CD14-positive monocyte (primary cell): Measurements from ENCODE around the gene ZNF783. TPM values are rescaled to one million over a fixed set of nuclear protein-coding genes. Genes with fewer than 3 reads are reported as not detected.

Source experiments
- DNase-seq, 3 donors: peaks; one replicate each; pipeline ENCODE4 v3.0.0-alpha.2; 2011 to 2022
- H2AFZ ChIP-seq: 2 replicates; pipeline ENCODE4 v1.6.0; 2012; ENCODE audit warnings: mild to moderate bottlenecking, low read depth, low read length, inconsistent platforms; ENCODE audit not compliant: insufficient read depth, poor library complexity, severe bottlenecking
- H3K27ac ChIP-seq, 2 donors: 1 replicate in 1 of 2; 2 replicates in 1 of 2; pipeline ENCODE4 v1.5.1; 2012 to 2013; ENCODE audit warnings: low read length in 2 of 2, control low read depth in 1 of 2, inconsistent platforms in 1 of 2, low read depth in 1 of 2, mild to moderate bottlenecking in 1 of 2
- H3K27me3 ChIP-seq, 2 donors: one replicate each; pipeline versions ENCODE4 v1.6.0 to v1.6.1; 2011 to 2013; ENCODE audit warnings: low read length in 2 of 2; ENCODE audit not compliant: control insufficient read depth in 2 of 2, insufficient read depth in 2 of 2
- H3K36me3 ChIP-seq, 2 donors: replicated peaks in 1 of 2; 1 replicate in 1 of 2; 2 replicates in 1 of 2; pipeline versions ENCODE4 v1.5.1 to v1.6.1; 2012 to 2013; ENCODE audit warnings: low read length in 2 of 2, control low read depth in 1 of 2, inconsistent platforms in 1 of 2, mild to moderate bottlenecking in 1 of 2; ENCODE audit not compliant: insufficient read depth in 2 of 2, control insufficient read depth in 1 of 2
- H3K4me1 ChIP-seq, 2 donors: 1 replicate in 1 of 2; 2 replicates in 1 of 2; pipeline versions ENCODE4 v1.5.1 to v1.6.1; 2012 to 2013; ENCODE audit warnings: low read length in 2 of 2, control low read depth in 1 of 2, inconsistent platforms in 1 of 2, mild to moderate bottlenecking in 1 of 2, moderate library complexity in 1 of 2; ENCODE audit not compliant: insufficient read depth in 2 of 2, control insufficient read depth in 1 of 2
- H3K4me2 ChIP-seq: replicated peaks from 2 replicates; pipeline ENCODE3; 2012; ENCODE audit warnings: low read length, moderate library complexity, mild to moderate bottlenecking; ENCODE audit not compliant: poor library complexity, severe bottlenecking; ENCODE audit errors: extremely low read depth
- H3K4me3 ChIP-seq, 3 experiments: fragments of 200-600 bp in 1 of 3; sonication (generic) in 1 of 3; replicated peaks in 1 of 3; 1 replicate in 2 of 3; 2 replicates in 1 of 3; pipeline ENCODE4 v1.5.1; 2011 to 2013; ENCODE audit warnings: low read length in 3 of 3, mild to moderate bottlenecking in 3 of 3, control low read depth in 2 of 3, low read depth in 2 of 3, inconsistent platforms in 1 of 3, moderate library complexity in 1 of 3
- H3K79me2 ChIP-seq: 2 replicates; pipeline ENCODE4 v1.6.0; 2012; ENCODE audit warnings: mild to moderate bottlenecking, control low read depth, inconsistent platforms, low read length, moderate library complexity; ENCODE audit not compliant: insufficient read depth
- H3K9ac ChIP-seq: 2 replicates; pipeline ENCODE4 v1.6.0; 2017; ENCODE audit warnings: low read length, mild to moderate bottlenecking; ENCODE audit not compliant: insufficient read depth, poor library complexity, severe bottlenecking
- H3K9me3 ChIP-seq, 2 donors: replicated peaks in 1 of 2; 1 replicate in 1 of 2; 2 replicates in 1 of 2; pipeline versions ENCODE4 v1.5.1 to v1.6.1; 2012 to 2013; ENCODE audit warnings: low read length in 2 of 2, control low read depth in 1 of 2; ENCODE audit not compliant: control insufficient read depth in 1 of 2, insufficient read depth in 1 of 2
- H4K20me1 ChIP-seq: 2 replicates; pipeline ENCODE4 v1.6.0; 2012; ENCODE audit warnings: mild to moderate bottlenecking, low read length, control low read depth, moderate library complexity; ENCODE audit not compliant: insufficient read depth
- H3K27ac Mint-ChIP-seq, 7 donors: one replicate each; pipeline ENCODE4 v1.8.0; 2020; ENCODE audit warnings: mild to moderate bottlenecking in 7 of 7, mixed read lengths in 7 of 7, moderate library complexity in 6 of 7, inconsistent platforms in 2 of 7
- H3K27me3 Mint-ChIP-seq, 3 donors: one replicate each; pipeline ENCODE4 v1.8.0; 2021 to 2022; ENCODE audit warnings: low read depth in 3 of 3, mild to moderate bottlenecking in 3 of 3, mixed read lengths in 3 of 3, moderate library complexity in 3 of 3, inconsistent platforms in 1 of 3
- H3K36me3 Mint-ChIP-seq, 2 donors: one replicate each; pipeline ENCODE4 v1.8.0; 2020; ENCODE audit warnings: mixed read lengths in 2 of 2, inconsistent platforms in 1 of 2, mild to moderate bottlenecking in 1 of 2
- H3K4me1 Mint-ChIP-seq: one replicate; pipeline ENCODE4 v1.8.0; 2020; ENCODE audit warnings: mild to moderate bottlenecking, mixed read lengths
- H3K4me3 Mint-ChIP-seq, 2 donors: one replicate each; pipeline ENCODE4 v1.8.0; 2020; ENCODE audit warnings: mild to moderate bottlenecking in 2 of 2, mixed read lengths in 2 of 2, moderate library complexity in 1 of 2
- H3K9me3 Mint-ChIP-seq, 7 donors: one replicate each; pipeline ENCODE4 v1.8.0; 2020 to 2022; ENCODE audit warnings: mixed read lengths in 7 of 7, mild to moderate bottlenecking in 6 of 7, moderate library complexity in 6 of 7, inconsistent platforms in 2 of 7
- WGBS: methylation state at CpG from one replicate; pipeline ENCODE4 v1.1.5; 2013; ENCODE audit warnings: missing lambda C conversion rate; ENCODE audit not compliant: insufficient coverage; 5-methylcytosine and 5-hydroxymethylcytosine counted together
- intact Hi-C, 2 donors: fragments of 100-400 bp; cut with micrococcal nuclease; formaldehyde crosslinking; loops; one replicate each; pipeline versions ENCODE4 v1.15.0 to v1.15.1; 2023
- polyA plus RNA-seq, 3 donors: library from polyadenylated mRNA; depleted of rRNA in 1 of 3; unstranded in 2 of 3; stranded (reverse) in 1 of 3; fragments of 300-500 nt in 2 of 3; fragments of >200 nt in 1 of 3; fragmentation: Illumina TruSeq in 2 of 3; gene quantifications; 1 replicate in 2 of 3; 2 replicates in 1 of 3; pipeline ENCODE4 v1.2.3, GENCODE V29; 2012 to 2021
- TF ChIP-seq, protein P1 (sequence below): fragments of 200-600 bp; IDR thresholded peaks from one replicate; pipeline ENCODE4 v1.8.0; 2022; ENCODE audit warnings: antibody characterized with exemption, mild to moderate bottlenecking

The ZNF783 gene
- polyA plus RNA-seq, 3 donors, result 1.2 to 16.7 (median 1.5) TPM

GRCh38 chr7:149306854-149307253, 44.9 kb downstream of the ZNF783 start:
- intact Hi-C loops, result no loop called here

GRCh38 chr7:149307775-149308501, 45.9 kb downstream of the ZNF783 start:
- no peaks in the 10 kb centered on the region for H3K27me3 ChIP-seq
- H3K27ac ChIP-seq, result no peak overlapping the region
- no peak overlapping the region for H3K9ac ChIP-seq
- Mint-ChIP-seq H3K4me1 (no peaks in the 10 kb centered on the region), H3K27ac (no peak overlapping the region), H3K27me3 (peaks cover 0 to 9% (median 1%) of the 10 kb centered on the region in 3 donors), H3K4me3 (no peak overlapping the region), H3K9me3 (peaks cover 0 to 6% (median 2%) of the 10 kb centered on the region in 7 donors), H3K36me3 (no peaks in the 10 kb centered on the region)
- H3K4me3 ChIP-seq, result no peak overlapping the region
- no peaks in the 10 kb centered on the region for H3K36me3 ChIP-seq
- no peaks in the 10 kb centered on the region for H3K9me3 ChIP-seq
- H3K4me2 ChIP-seq, result no peak overlapping the region
- no peak for DNase-seq
- H3K79me2 ChIP-seq, result no peaks in the 10 kb centered on the region
- WGBS, result 100% methylated on average over 1 of the region's 16 CpGs
- no peaks in the 10 kb centered on the region for H3K4me1 ChIP-seq
- H4K20me1 ChIP-seq, result no peaks in the 10 kb centered on the region
- H2AFZ ChIP-seq, result no peak overlapping the region
- TF ChIP-seq, protein P1, sequence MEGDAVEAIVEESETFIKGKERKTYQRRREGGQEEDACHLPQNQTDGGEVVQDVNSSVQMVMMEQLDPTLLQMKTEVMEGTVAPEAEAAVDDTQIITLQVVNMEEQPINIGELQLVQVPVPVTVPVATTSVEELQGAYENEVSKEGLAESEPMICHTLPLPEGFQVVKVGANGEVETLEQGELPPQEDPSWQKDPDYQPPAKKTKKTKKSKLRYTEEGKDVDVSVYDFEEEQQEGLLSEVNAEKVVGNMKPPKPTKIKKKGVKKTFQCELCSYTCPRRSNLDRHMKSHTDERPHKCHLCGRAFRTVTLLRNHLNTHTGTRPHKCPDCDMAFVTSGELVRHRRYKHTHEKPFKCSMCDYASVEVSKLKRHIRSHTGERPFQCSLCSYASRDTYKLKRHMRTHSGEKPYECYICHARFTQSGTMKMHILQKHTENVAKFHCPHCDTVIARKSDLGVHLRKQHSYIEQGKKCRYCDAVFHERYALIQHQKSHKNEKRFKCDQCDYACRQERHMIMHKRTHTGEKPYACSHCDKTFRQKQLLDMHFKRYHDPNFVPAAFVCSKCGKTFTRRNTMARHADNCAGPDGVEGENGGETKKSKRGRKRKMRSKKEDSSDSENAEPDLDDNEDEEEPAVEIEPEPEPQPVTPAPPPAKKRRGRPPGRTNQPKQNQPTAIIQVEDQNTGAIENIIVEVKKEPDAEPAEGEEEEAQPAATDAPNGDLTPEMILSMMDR, result no peak
- intact Hi-C loops, result no loop called here

More at GRCh38 chr7:149306854-149307253, 44.9 kb downstream of the ZNF783 start:
- Mint-ChIP-seq H3K9me3 (peaks cover 0 to 7% (median 0%) of the 10 kb centered on the region in 7 donors), H3K27me3 (peaks cover 0 to 9% (median 1%) of the 10 kb centered on the region in 3 donors), H3K4me1 (no peaks in the 10 kb centered on the region), H3K4me3 (no peak overlapping the region), H3K27ac (peak overlapping the region in 1 of 7 donors; percentile 15), H3K36me3 (no peaks in the 10 kb centered on the region)
- Histone ChIP-seq H3K27ac (no peak overlapping the region), H3K79me2 (no peaks in the 10 kb centered on the region), H2AFZ (no peak overlapping the region), H3K4me3 (no peak overlapping the region), H3K9me3 (no peaks in the 10 kb centered on the region), H3K4me1 (no peaks in the 10 kb centered on the region), H3K4me2 (no peak overlapping the region), H3K36me3 (no peaks in the 10 kb centered on the region), H3K27me3 (no peaks in the 10 kb centered on the region), H3K9ac (no peak overlapping the region), H4K20me1 (no peaks in the 10 kb centered on the region)
- TF ChIP-seq, protein P1, result no peak
- 100% methylated on average over 2 of the region's 4 CpGs for WGBS
- no peak for DNase-seq
